ENCODE data around the gene FRRS1.

- no peak for TF ChIP-seq CTCF (conservative IDR thresholded peaks at IDR 0.05 in 1 of 2, IDR thresholded peaks at IDR 0.05 in 1 of 2; ENCODE audit: low read depth in 1 of 2, low read length in 2 of 2)
- no peak for TF ChIP-seq EZH2 (IDR thresholded peaks at IDR 0.05; ENCODE audit: low read length, missing control alignments)
Measured at GRCh38 chr1:99676876-99677275, 89.6 kb downstream of the FRRS1 start.

All from fibroblast of lung (primary cell).